Ovary (tissue), 9 donors: ENCODE data around the gene ABTB2. TPM values are rescaled to one million over a fixed set of nuclear protein-coding genes. Genes with fewer than 3 reads are reported as not detected.

Source experiments
- DNase-seq, 5 donors: peaks; one replicate each; pipeline ENCODE4 v3.0.0-alpha.2; 2019 to 2020
- H3K27ac ChIP-seq, 2 donors: fragments of 200-600 bp; one replicate each; pipeline versions ENCODE4 v1.5.1 to v1.8.0; 2019 to 2022
- H3K27me3 ChIP-seq: fragments of 200-600 bp; one replicate; pipeline ENCODE4 v1.8.0; 2022
- H3K36me3 ChIP-seq: fragments of 200-600 bp; sonication (generic); one replicate; pipeline ENCODE4 v1.5.1; 2019
- H3K4me1 ChIP-seq: one replicate; pipeline ENCODE4 v1.8.1; 2013; ENCODE audit warnings: mild to moderate bottlenecking, moderate library complexity; ENCODE audit not compliant: insufficient read depth
- H3K4me3 ChIP-seq: fragments of 200-600 bp; sonication (generic); one replicate; pipeline ENCODE4 v1.5.1; 2017
- H3K9me3 ChIP-seq, 2 donors: fragments of 200-600 bp in 1 of 2; sonication (generic) in 1 of 2; one replicate each; pipeline versions ENCODE4 v1.5.1 to v1.8.1; 2013 to 2019; ENCODE audit warnings: mild to moderate bottlenecking in 1 of 2, moderate library complexity in 1 of 2
- EP300 ChIP-seq: sonication (generic); formaldehyde crosslinking; IDR thresholded peaks from one replicate; pipeline ENCODE4 v1.6.1; 2017; ENCODE audit warnings: antibody characterized with exemption
- POLR2A ChIP-seq: fragments of 450-650 bp; IDR thresholded peaks from one replicate; pipeline ENCODE4 v1.6.1; 2017; ENCODE audit warnings: antibody characterized with exemption, mild to moderate bottlenecking, moderate library complexity
- WGBS, 3 donors: extraction: QIAGEN DNeasy Blood & Tissue Kit in 1 of 3; methylation state at CpG; one replicate each; pipeline versions ENCODE4 v1.1.5 to v1.1.7; 2013 to 2017; 5-methylcytosine and 5-hydroxymethylcytosine counted together
- intact Hi-C, 4 donors: fragments of 100-400 bp; cut with DNase I; formaldehyde crosslinking; loops; one replicate each; pipeline versions ENCODE4 v1.11.0 to v1.15.1; 2022 to 2023
- polyA plus RNA-seq, 2 donors: library from polyadenylated mRNA; stranded (reverse); fragments of 200-250 nt in 1 of 2; fragments of 350-450 nt in 1 of 2; fragmentation: Illumina TruSeq in 1 of 2; extraction: RNeasy Lipid Tissue Mini Kit (QIAGEN cat#74804) in 1 of 2; gene quantifications; one replicate each; pipeline ENCODE4 v1.2.3, GENCODE V29; 2013 to 2014
- total RNA-seq, 7 donors: library from RNA; depleted of rRNA in 2 of 7; stranded (reverse); fragments of >200 nt in 2 of 7; fragmentation: NEBNext Ultra II Directional in 3 of 7; extraction: Animal tissue kit (Norgen Biotek cat#: 25700) in 3 of 7; gene quantifications; one replicate each; pipeline versions ENCODE4 v1.1.0 to v1.2.4, GENCODE V29; 2016 to 2023
- TF ChIP-seq, protein P1 (sequence below), 3 donors: fragments of 450-650 bp in 2 of 3; fragments of 200-600 bp in 1 of 3; IDR thresholded peaks; one replicate each; pipeline versions ENCODE4 v1.5.1 to v1.8.0; 2016 to 2022; ENCODE audit warnings: antibody characterized with exemption in 3 of 3, mild to moderate bottlenecking in 1 of 3
- donor health status: DM: no; HTN: no; CAD: no; lungs with moderate emphysema.
- donor health status: DM: no; HTN: no; CAD: no.
- donor health status: Bipolar disorder and iron deficiency.
- donor health status: DM: yes; HTN: yes; CAD: no.
- donor health status: DM: no; HTN: no; CAD: no.
- donor health status: DM: yes; HTN: yes; CAD: no.

ABTB2 gene
- total and polyA plus RNA-seq, 9 donors: 1.2 to 7.2 (median 2.6) TPM

GRCh38 chr11:34180040-34180813, 177.6 kb downstream of the ABTB2 start:
- Histone ChIP-seq H3K4me1 (no peaks in the 10 kb centered on the region), H3K27ac (no peak overlapping the region), H3K36me3 (no peaks in the 10 kb centered on the region), H3K9me3 (no peaks in the 10 kb centered on the region), H3K27me3 (no peaks in the 10 kb centered on the region), H3K4me3 (no peak overlapping the region)
- intact Hi-C loops: no loop called here
- 76 to 79% (median 77%) methylated on average over 6 of the region's 6 CpGs for WGBS, 3 donors
- DNase-seq: no peak
- TF ChIP-seq EP300 (no peak), POLR2A (no peak)
- TF ChIP-seq, protein P1, sequence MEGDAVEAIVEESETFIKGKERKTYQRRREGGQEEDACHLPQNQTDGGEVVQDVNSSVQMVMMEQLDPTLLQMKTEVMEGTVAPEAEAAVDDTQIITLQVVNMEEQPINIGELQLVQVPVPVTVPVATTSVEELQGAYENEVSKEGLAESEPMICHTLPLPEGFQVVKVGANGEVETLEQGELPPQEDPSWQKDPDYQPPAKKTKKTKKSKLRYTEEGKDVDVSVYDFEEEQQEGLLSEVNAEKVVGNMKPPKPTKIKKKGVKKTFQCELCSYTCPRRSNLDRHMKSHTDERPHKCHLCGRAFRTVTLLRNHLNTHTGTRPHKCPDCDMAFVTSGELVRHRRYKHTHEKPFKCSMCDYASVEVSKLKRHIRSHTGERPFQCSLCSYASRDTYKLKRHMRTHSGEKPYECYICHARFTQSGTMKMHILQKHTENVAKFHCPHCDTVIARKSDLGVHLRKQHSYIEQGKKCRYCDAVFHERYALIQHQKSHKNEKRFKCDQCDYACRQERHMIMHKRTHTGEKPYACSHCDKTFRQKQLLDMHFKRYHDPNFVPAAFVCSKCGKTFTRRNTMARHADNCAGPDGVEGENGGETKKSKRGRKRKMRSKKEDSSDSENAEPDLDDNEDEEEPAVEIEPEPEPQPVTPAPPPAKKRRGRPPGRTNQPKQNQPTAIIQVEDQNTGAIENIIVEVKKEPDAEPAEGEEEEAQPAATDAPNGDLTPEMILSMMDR (IDR thresholded peaks at IDR 0.05): no peak

- Histone ChIP-seq H3K9me3 (no peaks in the 10 kb centered on the region), H3K27me3 (no peaks in the 10 kb centered on the region), H3K36me3 (no peaks in the 10 kb centered on the region), H3K4me1 (no peaks in the 10 kb centered on the region), H3K27ac (no peak overlapping the region), H3K4me3 (no peak overlapping the region)
- 84 to 92% (median 87%) methylated on average over 9 of the region's 9 CpGs for WGBS, 3 donors
- intact Hi-C loops: no loop called here
- DNase-seq: no peak
- no peak for TF ChIP-seq EP300
- TF ChIP-seq, protein P1 (IDR thresholded peaks at IDR 0.05): no peak
Measured at GRCh38 chr11:34179026-34179675, 178.7 kb downstream of the ABTB2 start.

DNA sequence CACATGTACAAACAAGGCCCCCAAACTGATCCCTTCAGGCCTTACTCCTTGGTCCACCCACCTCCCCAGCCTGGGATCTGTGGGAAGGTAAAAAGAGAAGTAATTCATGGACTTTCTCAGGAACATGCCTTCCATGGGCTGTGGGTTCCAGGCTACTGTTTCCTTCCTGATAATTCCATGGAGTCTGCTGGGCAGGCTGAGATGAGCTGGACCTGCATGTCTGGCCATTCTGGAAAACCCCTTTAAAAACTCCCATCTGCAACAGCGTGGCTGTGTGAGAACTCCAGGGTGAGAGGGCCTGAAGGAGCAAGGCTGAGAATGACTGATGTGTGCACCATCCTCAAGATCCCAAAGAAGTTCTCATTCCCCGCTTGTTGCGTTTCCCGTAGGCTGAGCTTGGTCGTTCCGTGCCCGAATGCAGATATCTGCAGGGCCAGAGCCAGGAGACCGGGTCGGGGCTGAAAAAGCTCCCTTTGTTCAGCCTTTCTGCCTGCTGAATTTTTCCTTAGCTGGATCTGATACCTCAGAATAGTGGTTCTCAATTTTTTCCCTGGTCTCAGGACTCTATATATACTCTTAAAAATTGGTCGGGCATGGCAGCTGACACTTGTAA, 179.5 kb downstream of the ABTB2 start:
- H3K4me3 ChIP-seq: no peak overlapping the region
- H3K27me3 ChIP-seq: no peaks in the 10 kb centered on the region
- TF ChIP-seq, protein P1 (IDR thresholded peaks at IDR 0.05): no peak
- no peak for TF ChIP-seq EP300
- no peak for TF ChIP-seq POLR2A
- H3K36me3 ChIP-seq: no peaks in the 10 kb centered on the region
- 91 to 92% (median 91%) methylated on average over 10 of the region's 10 CpGs for WGBS, 3 donors
- DNase-seq: no peak
- H3K27ac ChIP-seq: no peak overlapping the region
- H3K9me3 ChIP-seq: no peaks in the 10 kb centered on the region
- intact Hi-C loops: no loop called here
- no peaks in the 10 kb centered on the region for H3K4me1 ChIP-seq

DNA sequence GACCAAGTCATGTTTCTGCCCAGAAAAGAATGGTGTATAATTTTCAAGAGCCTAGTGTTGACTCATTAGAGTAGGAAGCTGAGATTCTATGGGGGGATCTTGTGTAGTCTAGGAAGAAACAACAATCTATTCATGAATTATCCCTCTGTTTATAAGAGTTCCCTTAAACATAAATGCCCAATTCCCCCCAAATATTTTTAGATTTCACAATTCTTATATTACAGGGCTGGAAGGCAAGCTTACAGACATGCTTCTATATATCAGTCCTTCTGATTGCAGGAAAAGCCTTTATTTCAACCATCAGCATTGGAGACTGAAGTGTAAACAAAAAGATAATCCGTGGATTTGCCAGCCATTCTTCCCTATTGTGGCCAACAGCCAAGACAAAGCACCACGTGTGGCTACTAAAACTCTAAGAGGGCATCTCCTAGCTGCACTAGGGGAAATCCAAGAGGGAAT, 181.0 kb downstream of the ABTB2 start:
- Histone ChIP-seq H3K4me1 (no peaks in the 10 kb centered on the region), H3K4me3 (no peak overlapping the region), H3K27ac (no peak overlapping the region), H3K36me3 (no peaks in the 10 kb centered on the region), H3K9me3 (no peaks in the 10 kb centered on the region), H3K27me3 (no peaks in the 10 kb centered on the region)
- TF ChIP-seq POLR2A (no peak), EP300 (no peak)
- TF ChIP-seq, protein P1 (IDR thresholded peaks at IDR 0.05): no peak
- DNase-seq: no peak
- 10 to 22% (median 11%) methylated on average over 2 of the region's 2 CpGs for WGBS, 3 donors
- intact Hi-C loops: no loop called here
